Progenitor cell of endocrine pancreas (in vitro differentiated cells): Measurements from ENCODE around the gene TBC1D2. TPM values are rescaled to one million over a fixed set of nuclear protein-coding genes. Genes with fewer than 3 reads are reported as not detected.

Source experiments
- DNase-seq: peaks from one replicate; pipeline ENCODE4 v3.0.0; 2021; ENCODE audit warnings: low spot score; ENCODE audit not compliant: unreplicated experiment
- H3K27ac Mint-ChIP-seq: 2 replicates; pipeline ENCODE4 v1.8.0; 2021; ENCODE audit warnings: mild to moderate bottlenecking, moderate library complexity, mixed read lengths
- H3K27me3 Mint-ChIP-seq: 2 replicates; pipeline ENCODE4 v1.8.0; 2021; ENCODE audit warnings: mixed read lengths
- H3K36me3 Mint-ChIP-seq: 2 replicates; pipeline ENCODE4 v1.8.0; 2022; ENCODE audit warnings: mixed read lengths; ENCODE audit not compliant: insufficient read depth
- H3K4me1 Mint-ChIP-seq: 2 replicates; pipeline ENCODE4 v1.8.0; 2021; ENCODE audit warnings: low read depth, mixed read lengths
- H3K4me3 Mint-ChIP-seq: 2 replicates; pipeline ENCODE4 v1.8.0; 2021; ENCODE audit warnings: low read depth, mild to moderate bottlenecking, moderate library complexity, mixed read lengths
- H3K9me3 Mint-ChIP-seq: 2 replicates; pipeline ENCODE4 v1.8.0; 2021; ENCODE audit warnings: low read depth, mixed read lengths
- CTCF ChIP-seq: fragments of 200-600 bp; sonication (generic); IDR thresholded peaks from one replicate; pipeline ENCODE4 v1.5.0; 2021; ENCODE audit warnings: antibody characterized with exemption, mild to moderate bottlenecking; ENCODE audit not compliant: unreplicated experiment
- total RNA-seq: library from RNA; stranded (reverse); gene quantifications from 2 replicates; pipeline ENCODE4 v1.2.1, GENCODE V29; 2021

Gene TBC1D2
- total RNA-seq, 1 donor from 2014 or later, result 8.5 TPM

DNA sequence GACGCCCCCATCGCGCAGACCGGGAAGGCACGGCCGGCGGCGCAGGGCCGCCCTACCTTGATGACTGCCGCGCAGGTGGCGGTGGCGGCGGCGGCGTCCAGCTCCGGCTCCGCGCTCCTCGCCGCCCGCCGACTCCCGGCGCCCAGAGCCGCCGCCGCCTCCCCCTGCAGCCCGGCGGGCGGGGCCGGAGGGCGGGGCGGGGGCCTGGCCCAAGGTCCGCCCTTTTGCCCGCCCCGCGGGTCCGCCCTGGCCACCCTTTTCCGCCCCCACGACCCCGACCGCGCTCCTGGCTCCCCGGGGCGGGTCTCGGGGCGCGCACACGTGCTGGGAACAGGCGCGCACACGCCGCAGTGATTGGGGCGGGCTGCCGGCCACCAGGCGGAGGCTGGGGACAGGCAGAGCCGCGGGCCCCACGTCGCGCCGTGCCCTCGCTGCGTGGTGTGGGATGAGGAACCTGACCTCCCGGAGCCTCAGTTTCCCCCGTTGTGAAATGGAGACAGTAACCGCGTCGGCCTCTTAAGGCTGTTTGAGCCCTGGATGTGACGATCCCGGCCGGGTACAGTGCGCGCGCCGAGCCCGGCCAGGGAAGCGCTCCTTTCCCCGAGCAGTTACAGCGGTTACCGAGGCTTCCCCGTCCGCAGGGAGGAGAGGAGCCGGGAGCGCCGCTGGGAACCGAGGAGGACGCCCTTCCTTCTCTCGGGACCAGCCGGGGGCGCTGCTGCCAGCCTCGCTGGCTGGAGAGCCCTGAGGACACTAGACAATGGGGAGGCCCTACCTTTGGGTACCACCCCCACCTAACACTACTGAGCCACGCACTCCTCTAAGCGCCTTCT is 62.7 kb downstream of the TBC1D2 start, which contains the start of gene CORO2A:
Gene CORO2A (minus strand): TSS at position 135 of the 833 bp plus-strand sequence. CDS start 34,977 bp downstream, outside the sequence.
- Mint-ChIP-seq H3K4me3 (peak within 1 kb of the TSS; percentile 86), H3K27ac (peak within 1 kb of the TSS; percentile 96), H3K36me3 (no peaks in the 10 kb centered on the region), H3K27me3 (no peaks in the 10 kb centered on the region), H3K4me1 (peaks cover 4% of the 10 kb centered on the region), H3K9me3 (no peaks in the 10 kb centered on the region)
- DNase-seq, result peak; percentile 69
- peak; percentile 59 for TF ChIP-seq CTCF

DNA sequence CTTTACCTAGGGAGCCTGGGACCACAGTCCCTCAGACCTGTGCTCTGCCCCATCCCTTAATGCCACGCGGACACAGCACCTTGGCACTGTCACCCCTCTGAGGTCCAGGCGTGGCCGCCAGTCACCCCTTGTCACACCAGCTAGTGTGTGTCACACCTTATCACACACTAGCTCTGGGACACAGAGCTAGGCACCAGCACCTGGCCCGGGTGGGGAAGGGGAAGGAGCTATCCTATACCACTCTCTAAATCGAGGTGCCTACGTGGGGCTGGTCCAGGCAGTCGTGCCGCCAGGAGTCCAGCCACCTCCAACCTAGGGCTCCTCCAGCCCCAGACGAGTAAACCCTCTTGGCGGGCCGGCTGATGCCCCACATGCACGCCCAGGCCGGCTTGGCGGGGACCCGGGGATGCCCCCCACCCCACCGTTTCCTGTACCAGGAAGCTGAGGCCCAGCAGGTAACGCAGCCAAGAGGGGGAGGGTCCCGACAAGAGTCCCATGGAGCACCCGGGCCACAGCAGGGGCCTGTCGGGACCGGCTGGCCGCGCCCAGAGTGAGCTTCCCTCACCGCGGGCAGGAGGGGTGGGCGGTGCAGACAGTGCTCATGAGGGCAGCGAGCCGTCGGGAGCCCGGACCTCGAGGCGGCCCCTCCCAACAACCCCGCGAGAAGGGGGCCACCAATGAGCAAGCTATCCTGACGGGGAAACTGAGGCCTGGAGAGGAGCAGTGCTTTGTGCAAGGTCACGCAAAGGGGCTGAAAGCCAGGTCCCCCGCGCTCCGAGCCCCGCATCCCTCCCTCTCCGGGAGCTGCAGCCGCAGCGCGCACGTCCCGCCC is 63.6 kb downstream of the TBC1D2 start:
- DNase-seq, result peak; percentile 30
- no peak for TF ChIP-seq CTCF
- H3K27me3 Mint-ChIP-seq, result no peaks in the 10 kb centered on the region
- H3K4me1 Mint-ChIP-seq, result peaks cover 4% of the 10 kb centered on the region
- no peak overlapping the region for H3K27ac Mint-ChIP-seq
- peak overlapping the region; percentile 73 for H3K4me3 Mint-ChIP-seq
- no peaks in the 10 kb centered on the region for H3K36me3 Mint-ChIP-seq
- H3K9me3 Mint-ChIP-seq, result no peaks in the 10 kb centered on the region

- no peaks in the 10 kb centered on the region for H3K36me3 Mint-ChIP-seq
These were observed 64.3 kb downstream of the TBC1D2 start for GRCh38 chr9:98191181-98191608.

GRCh38 chr9:98190757-98191105 is 64.7 kb downstream of the TBC1D2 start:
- Mint-ChIP-seq H3K27me3 (no peaks in the 10 kb centered on the region), H3K36me3 (no peaks in the 10 kb centered on the region), H3K9me3 (no peaks in the 10 kb centered on the region), H3K4me1 (peaks cover 4% of the 10 kb centered on the region), H3K27ac (no peak overlapping the region), H3K4me3 (peak overlapping the region; percentile 73)
- TF ChIP-seq CTCF, result no peak
- no peak for DNase-seq

More at GRCh38 chr9:98191181-98191608, 64.3 kb downstream of the TBC1D2 start:
- no peaks in the 10 kb centered on the region for H3K9me3 Mint-ChIP-seq
- no peak overlapping the region for H3K27ac Mint-ChIP-seq
- no peak for DNase-seq
- peaks cover 4% of the 10 kb centered on the region for H3K4me1 Mint-ChIP-seq
- H3K4me3 Mint-ChIP-seq, result peak overlapping the region; percentile 73
- no peaks in the 10 kb centered on the region for H3K27me3 Mint-ChIP-seq
- no peak for TF ChIP-seq CTCF

GRCh38 chr9:98189412-98189811 is 66.0 kb downstream of the TBC1D2 start:
- Mint-ChIP-seq H3K4me1 (peaks cover 4% of the 10 kb centered on the region), H3K36me3 (no peaks in the 10 kb centered on the region), H3K9me3 (no peaks in the 10 kb centered on the region), H3K27me3 (no peaks in the 10 kb centered on the region), H3K4me3 (no peak overlapping the region), H3K27ac (no peak overlapping the region)
- no peak for DNase-seq
- TF ChIP-seq CTCF, result no peak
